GM21515 (cell line): Measurements from ENCODE around the gene PTEN.

Experiments
- ATAC-seq: cut with Tn5 transposase; IDR thresholded peaks from one replicate; pipeline ENCODE4 v1.9.1; 2021; ENCODE audit not compliant: unreplicated experiment

The PTEN gene

GRCh38 chr10:87961314-87961713 lies 97.9 kb downstream of the PTEN start:
- no peak for ATAC-seq

- ATAC-seq: no peak
Measured at GRCh38 chr10:87966459-87966858, 103.0 kb downstream of the PTEN start.

- ATAC-seq: no peak
Measured at GRCh38 chr10:87973635-87974034, 110.2 kb downstream of the PTEN start.

GRCh38 chr10:87974130-87974529 lies 110.7 kb downstream of the PTEN start:
- no peak for ATAC-seq

- no peak for ATAC-seq
Measured at GRCh38 chr10:87974769-87975168, 111.3 kb downstream of the PTEN start.

GRCh38 chr10:87976101-87976743 lies 112.8 kb downstream of the PTEN start:
- ATAC-seq: no peak

GRCh38 chr10:87978166-87978565 lies 114.7 kb downstream of the PTEN start:
- no peak for ATAC-seq

- no peak for ATAC-seq
Measured at GRCh38 chr10:87979847-87980246, 116.4 kb downstream of the PTEN start.

GRCh38 chr10:87983716-87984115 lies 120.3 kb downstream of the PTEN start:
- ATAC-seq: no peak

- ATAC-seq: no peak
Measured at GRCh38 chr10:87987206-87987605, 123.8 kb downstream of the PTEN start.

GRCh38 chr10:87991946-87992345 lies 128.5 kb downstream of the PTEN start:
- no peak for ATAC-seq

GRCh38 chr10:88004451-88004850 lies 141.0 kb downstream of the PTEN start:
- no peak for ATAC-seq

- no peak for ATAC-seq
Measured at GRCh38 chr10:88006261-88006660, 142.8 kb downstream of the PTEN start.

- no peak for ATAC-seq
Measured at GRCh38 chr10:88008866-88009470, 145.5 kb downstream of the PTEN start.

- ATAC-seq: no peak
Measured at GRCh38 chr10:88012641-88013040, 149.2 kb downstream of the PTEN start.

- no peak for ATAC-seq
Measured at GRCh38 chr10:88017781-88018180, 154.4 kb downstream of the PTEN start.

GRCh38 chr10:88019753-88020152 lies 156.3 kb downstream of the PTEN start:
- no peak for ATAC-seq
